ENCODE results near the gene ABHD2. TPM values are rescaled to one million over a fixed set of nuclear protein-coding genes. Genes with fewer than 3 reads are reported as not detected.
"Not testable (repeated sequence)": the region's sequence is repeated elsewhere in the genome, so short reads cannot be mapped to it uniquely, and the experiment has no call there.

ABHD2 gene
- total RNA-seq, 5 donors from 2014 or later (not counting 1 experiment from before 2014, with no cell fraction given), result 52.5 to 70.8 (median 58.5) TPM

GRCh38 chr15:89081878-89082277 lies 6.4 kb upstream of the ABHD2 start:
- Mint-ChIP-seq H3K36me3 (no peaks in the 10 kb centered on the region), H3K27me3 (no peaks in the 10 kb centered on the region), H3K4me1 (no peaks in the 10 kb centered on the region), H3K27ac (no peak overlapping the region), H3K4me3 (no peak overlapping the region), H3K9me3 (no peaks in the 10 kb centered on the region)
- peaks cover 0 to 5% of the 10 kb centered on the region in 2 experiments for H3K27me3 ChIP-seq (replicated peaks in 1 of 2; ENCODE audit: control insufficient read depth in 2 of 2, extremely low read depth in 1 of 2, insufficient read depth in 2 of 2, low read length in 1 of 2)
- H3K27ac ChIP-seq (ENCODE audit: low read length), result no peak overlapping the region
- ChIA-PET POLR2A (no interaction called here), CTCF (no interaction called here)
- ATAC-seq (replicated peaks in 1 of 4) (no peak), DNase-seq (no peak)
- WGBS (ENCODE audit: insufficient coverage), result no CpG with 5 or more reads among the region's 1 CpG
- no peak overlapping the region for H3K4me3 ChIP-seq (ENCODE audit: control insufficient read depth in 1 of 2, extremely low read depth in 1 of 2, low read length in 1 of 2)
- H3K4me1 ChIP-seq (ENCODE audit: control insufficient read depth in 1 of 2, extremely low read depth in 1 of 2, insufficient read depth in 2 of 2, low read length in 2 of 2), result no peaks in the 10 kb centered on the region
- H3K36me3 ChIP-seq (ENCODE audit: control insufficient read depth in 2 of 2, extremely low read depth in 1 of 2, insufficient read depth in 1 of 2, low read length in 1 of 2), result no peaks in the 10 kb centered on the region
- H3K9me3 ChIP-seq, result no peaks in the 10 kb centered on the region

DNA sequence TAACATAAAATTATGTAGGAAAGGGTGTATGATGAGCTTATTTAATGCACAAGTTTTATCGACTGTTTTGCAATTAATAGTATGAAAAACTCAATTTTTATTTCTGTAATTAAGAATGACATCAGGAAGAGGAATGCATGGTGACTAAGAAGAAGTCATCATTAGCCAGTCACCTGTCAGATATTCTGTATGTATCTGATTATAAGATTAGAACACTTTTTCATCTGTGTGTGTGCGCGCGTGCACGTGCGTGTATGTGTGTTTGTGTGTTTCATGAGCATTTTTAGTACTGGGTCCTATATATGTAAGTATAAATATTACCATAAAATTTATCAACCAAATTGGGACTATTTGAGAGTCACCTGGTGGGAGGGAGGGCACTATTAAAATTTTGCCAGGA lies 5.0 kb upstream of the ABHD2 start:
- WGBS (ENCODE audit: insufficient coverage), result no CpG with 5 or more reads among the region's 6 CpGs
- DNase-seq (no peak), ATAC-seq (replicated peaks in 1 of 4) (no peak)
- CTCF ChIA-PET, result interaction anchor here in 1 of 2 donors (0.6 to 1.0 kb wide), 2 partner anchors 24 to 26 kb away, joined by 3 to 4 read pairs; no protein-coding TSS in a partner anchor
- H3K4me3 Mint-ChIP-seq, result no peak overlapping the region
- H3K27ac Mint-ChIP-seq, result no peak overlapping the region
- H3K4me1 ChIP-seq (ENCODE audit: control insufficient read depth in 1 of 2, extremely low read depth in 1 of 2, insufficient read depth in 2 of 2, low read length in 2 of 2), result peaks cover 0 to 8% of the 10 kb centered on the region in 2 experiments
- no peaks in the 10 kb centered on the region for H3K4me1 Mint-ChIP-seq
- H3K27ac ChIP-seq (ENCODE audit: low read length), result no peak overlapping the region
- H3K9me3 Mint-ChIP-seq, result no peaks in the 10 kb centered on the region
- POLR2A ChIA-PET, result no interaction called here
- H3K27me3 Mint-ChIP-seq, result no peaks in the 10 kb centered on the region
- no peaks in the 10 kb centered on the region for H3K36me3 Mint-ChIP-seq
- H3K4me3 ChIP-seq (ENCODE audit: control insufficient read depth in 1 of 2, extremely low read depth in 1 of 2, low read length in 1 of 2), result no peak overlapping the region
- H3K9me3 ChIP-seq, result no peaks in the 10 kb centered on the region
- H3K27me3 ChIP-seq (replicated peaks in 1 of 2; ENCODE audit: control insufficient read depth in 2 of 2, extremely low read depth in 1 of 2, insufficient read depth in 2 of 2, low read length in 1 of 2), result peaks cover 0 to 5% of the 10 kb centered on the region in 2 experiments
- H3K36me3 ChIP-seq (ENCODE audit: control insufficient read depth in 2 of 2, extremely low read depth in 1 of 2, insufficient read depth in 1 of 2, low read length in 1 of 2), result no peaks in the 10 kb centered on the region

GRCh38 chr15:89085289-89085926 lies 2.8 kb upstream of the ABHD2 start:
- Histone ChIP-seq H3K4me1 (ENCODE audit: control insufficient read depth in 1 of 2, extremely low read depth in 1 of 2, insufficient read depth in 2 of 2, low read length in 2 of 2) (peaks cover 5 to 24% of the 10 kb centered on the region in 2 experiments), H3K9me3 (no peaks in the 10 kb centered on the region), H3K27ac (ENCODE audit: low read length) (no peak overlapping the region), H3K27me3 (replicated peaks in 1 of 2; ENCODE audit: control insufficient read depth in 2 of 2, extremely low read depth in 1 of 2, insufficient read depth in 2 of 2, low read length in 1 of 2) (no peaks in the 10 kb centered on the region), H3K36me3 (ENCODE audit: control insufficient read depth in 2 of 2, extremely low read depth in 1 of 2, insufficient read depth in 1 of 2, low read length in 1 of 2) (no peaks in the 10 kb centered on the region), H3K4me3 (ENCODE audit: control insufficient read depth in 1 of 2, extremely low read depth in 1 of 2, low read length in 1 of 2) (no peak overlapping the region)
- DNase-seq, result no peak
- H3K27me3 Mint-ChIP-seq, result no peaks in the 10 kb centered on the region
- ChIA-PET CTCF (interaction anchor here in 1 of 2 donors (0.6 kb wide), 1 partner anchor 441 kb away, joined by 6 read pairs; no protein-coding TSS in a partner anchor), POLR2A (interaction anchor here in 1 of 2 donors (0.6 kb wide), 1 partner anchor 106 kb away, joined by 14 read pairs; no protein-coding TSS in a partner anchor)
- H3K9me3 Mint-ChIP-seq, result no peaks in the 10 kb centered on the region
- no peak for ATAC-seq (replicated peaks in 1 of 4)
- 100% methylated on average over 1 of the region's 4 CpGs for WGBS (ENCODE audit: insufficient coverage)
- H3K27ac Mint-ChIP-seq, result no peak overlapping the region
- no peaks in the 10 kb centered on the region for H3K36me3 Mint-ChIP-seq
- H3K4me3 Mint-ChIP-seq, result no peak overlapping the region
- peaks cover 13% of the 10 kb centered on the region in 3 donors for H3K4me1 Mint-ChIP-seq

GRCh38 chr15:89085933-89086332 lies 2.3 kb upstream of the ABHD2 start:
- POLR2A ChIA-PET, result not testable (repeated sequence)
- 86% methylated on average over 1 of the region's 1 CpG for WGBS (ENCODE audit: insufficient coverage)

GRCh38 chr15:89086390-89086789 lies 1.9 kb upstream of the ABHD2 start:
- WGBS (ENCODE audit: insufficient coverage), result 100% methylated on average over 1 of the region's 5 CpGs
- POLR2A ChIA-PET, H3K27ac Mint-ChIP-seq: not testable (repeated sequence)

More at GRCh38 chr15:89085933-89086332, 2.3 kb upstream of the ABHD2 start:
- H3K27me3 ChIP-seq (replicated peaks in 1 of 2; ENCODE audit: control insufficient read depth in 2 of 2, extremely low read depth in 1 of 2, insufficient read depth in 2 of 2, low read length in 1 of 2); H3K4me3 Mint-ChIP-seq; H3K27ac Mint-ChIP-seq; H3K36me3 Mint-ChIP-seq; H3K9me3 Mint-ChIP-seq; H3K4me3 ChIP-seq (ENCODE audit: control insufficient read depth in 1 of 2, extremely low read depth in 1 of 2, low read length in 1 of 2); H3K27ac ChIP-seq (ENCODE audit: low read length); ATAC-seq (replicated peaks in 1 of 4); H3K36me3 ChIP-seq (ENCODE audit: control insufficient read depth in 2 of 2, extremely low read depth in 1 of 2, insufficient read depth in 1 of 2, low read length in 1 of 2); H3K27me3 Mint-ChIP-seq; DNase-seq; CTCF ChIA-PET; H3K9me3 ChIP-seq: not testable (repeated sequence)
- H3K4me1 ChIP-seq (ENCODE audit: control insufficient read depth in 1 of 2, extremely low read depth in 1 of 2, insufficient read depth in 2 of 2, low read length in 2 of 2), result peaks cover 7 to 28% of the 10 kb centered on the region in 2 experiments
- H3K4me1 Mint-ChIP-seq, result peaks cover 18% of the 10 kb centered on the region in 3 donors

DNA sequence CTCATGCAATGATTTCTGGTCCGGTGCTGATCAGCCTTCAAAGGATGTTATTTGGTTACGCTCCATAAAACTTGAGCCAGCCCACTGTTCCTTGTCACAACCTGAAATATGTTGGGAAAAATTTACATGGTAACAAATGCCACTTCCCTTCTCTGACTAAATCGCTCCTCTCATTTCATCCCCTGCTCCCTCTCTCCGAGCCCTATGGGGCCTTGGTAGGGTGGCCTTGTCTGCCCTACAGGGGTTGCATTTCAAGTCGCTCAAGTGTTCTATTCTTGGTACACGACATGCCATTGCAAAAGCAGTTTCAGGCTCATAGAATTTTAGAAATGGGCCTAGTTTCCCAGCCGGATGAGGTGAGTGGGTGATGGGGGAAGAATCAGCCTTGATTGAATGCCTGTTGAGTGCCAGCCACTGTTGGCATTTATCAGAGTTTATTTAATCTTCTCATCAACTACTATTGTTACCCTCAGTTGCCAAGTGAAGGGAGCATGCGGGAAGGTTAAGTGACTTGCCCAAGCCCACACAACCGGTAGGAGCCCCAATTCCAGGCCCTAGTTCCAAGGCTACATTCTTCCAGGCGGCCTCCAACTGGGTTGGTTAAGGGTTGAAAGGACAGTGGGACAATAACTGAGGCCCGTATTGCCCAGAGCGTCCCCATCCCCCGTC lies 961 bp upstream of the ABHD2 start:
- no peak for ATAC-seq (replicated peaks in 1 of 4)
- WGBS (ENCODE audit: insufficient coverage), result 10% methylated on average over 2 of the region's 13 CpGs
- peak in 1 of 35 experiments; percentile 4 for DNase-seq
- no peaks in the 10 kb centered on the region for H3K36me3 ChIP-seq (ENCODE audit: control insufficient read depth in 2 of 2, extremely low read depth in 1 of 2, insufficient read depth in 1 of 2, low read length in 1 of 2)
- ChIA-PET POLR2A (interaction anchor here in 1 of 2 donors (0.5 to 1.0 kb wide), 2 partner anchors 87 to 449 kb away, joined by 3 to 4 read pairs; no protein-coding TSS in a partner anchor), CTCF (interaction anchor here (0.6 to 1.8 kb wide), 8 partner anchors 10 to 182 kb away, joined by 3 to 23 read pairs (median 6); no protein-coding TSS in a partner anchor)
- no peaks in the 10 kb centered on the region for H3K9me3 Mint-ChIP-seq
- no peak overlapping the region for H3K27ac Mint-ChIP-seq
- peaks cover 30 to 31% (median 31%) of the 10 kb centered on the region in 3 donors for H3K4me1 Mint-ChIP-seq
- H3K27ac ChIP-seq (ENCODE audit: low read length), result peak overlapping the region; percentile 69
- H3K9me3 ChIP-seq, result no peaks in the 10 kb centered on the region
- H3K4me1 ChIP-seq (ENCODE audit: control insufficient read depth in 1 of 2, extremely low read depth in 1 of 2, insufficient read depth in 2 of 2, low read length in 2 of 2), result peaks cover 7 to 34% of the 10 kb centered on the region in 2 experiments
- H3K4me3 ChIP-seq (ENCODE audit: control insufficient read depth in 1 of 2, extremely low read depth in 1 of 2, low read length in 1 of 2), result peak overlapping the region; percentile 61 to 96
- H3K36me3 Mint-ChIP-seq, result no peaks in the 10 kb centered on the region
- H3K27me3 Mint-ChIP-seq, result no peaks in the 10 kb centered on the region
- H3K4me3 Mint-ChIP-seq, result no peak overlapping the region
- H3K27me3 ChIP-seq (replicated peaks in 1 of 2; ENCODE audit: control insufficient read depth in 2 of 2, extremely low read depth in 1 of 2, insufficient read depth in 2 of 2, low read length in 1 of 2), result no peaks in the 10 kb centered on the region

More at GRCh38 chr15:89086390-89086789, 1.9 kb upstream of the ABHD2 start:
- H3K9me3 ChIP-seq; H3K36me3 Mint-ChIP-seq; H3K4me3 Mint-ChIP-seq; CTCF ChIA-PET; H3K9me3 Mint-ChIP-seq; ATAC-seq (replicated peaks in 1 of 4); H3K27me3 ChIP-seq (replicated peaks in 1 of 2; ENCODE audit: control insufficient read depth in 2 of 2, extremely low read depth in 1 of 2, insufficient read depth in 2 of 2, low read length in 1 of 2); H3K27me3 Mint-ChIP-seq; H3K27ac ChIP-seq (ENCODE audit: low read length); H3K4me3 ChIP-seq (ENCODE audit: control insufficient read depth in 1 of 2, extremely low read depth in 1 of 2, low read length in 1 of 2); H3K36me3 ChIP-seq (ENCODE audit: control insufficient read depth in 2 of 2, extremely low read depth in 1 of 2, insufficient read depth in 1 of 2, low read length in 1 of 2); DNase-seq: not testable (repeated sequence)
- H3K4me1 ChIP-seq (ENCODE audit: control insufficient read depth in 1 of 2, extremely low read depth in 1 of 2, insufficient read depth in 2 of 2, low read length in 2 of 2), result peaks cover 7 to 28% of the 10 kb centered on the region in 2 experiments
- H3K4me1 Mint-ChIP-seq, result peaks cover 22 to 23% (median 23%) of the 10 kb centered on the region in 3 donors
